GM12878 (cell line): ENCODE results near the gene RFX3. TPM values are rescaled to one million over a fixed set of nuclear protein-coding genes. Genes with fewer than 3 reads are reported as not detected.

Source experiments
- ATAC-seq: fragments of 200-7000 bp; cut with Tn5 transposase; 3 replicates; pipeline ENCODE4 v1.9.1; 2020; ENCODE audit warnings: mild to moderate bottlenecking, moderate library complexity
- BruUV-seq: library from RNA; stranded (reverse); fragments of 400-500 nt; replicated peaks from 2 replicates; lab custom pipeline; 2021; lab: Mats Ljungman, UMichigan
- CTCF ChIA-PET: fragments of 300-600 bp; sonication (Branson Sonifier 250); formaldehyde crosslinking; extraction: SDS; loops from one replicate; lab custom pipeline; 2021; ENCODE audit warnings: inconsistent platforms; lab: Yijun Ruan, JAX
- POLR2A ChIA-PET: fragments of 350-600 bp; formaldehyde crosslinking; extraction: SDS; loops from one replicate; lab custom pipeline; 2021; ENCODE audit warnings: inconsistent platforms; lab: Charles Lee
- RAD21 ChIA-PET: fragments of 300-600 bp; sonication (Branson Sonifier 250); formaldehyde crosslinking; loops from one replicate; lab custom pipeline; 2023; ENCODE audit warnings: antibody characterized with exemption; ENCODE audit not compliant: unreplicated experiment; lab: Charles Lee
- SMC1A ChIA-PET: fragments of 300-600 bp; sonication (Branson Sonifier 250); formaldehyde crosslinking; loops from one replicate; lab custom pipeline; 2023; ENCODE audit not compliant: unreplicated experiment, uncharacterized antibody; lab: Charles Lee
- DNase-seq: peaks from one replicate; pipeline ENCODE4 v3.0.0-alpha.2; 2011; ENCODE audit warnings: low read depth, low spot score
- FAIRE-seq: peaks from 3 replicates; lab custom pipeline; 2011; peaks lifted over from hg19 to GRCh38; lab: Jason Lieb, UNC
- H2AFZ ChIP-seq: 2 replicates; pipeline ENCODE4 v1.6.0; 2011; ENCODE audit warnings: low read depth, low read length, control low read depth; ENCODE audit not compliant: control insufficient read depth
- H3K27ac ChIP-seq: 2 replicates; pipeline ENCODE4 v1.5.1; 2011; ENCODE audit warnings: control low read depth; ENCODE audit not compliant: control insufficient read depth, insufficient read depth
- H3K27me3 ChIP-seq, 2 experiments: replicated peaks in 1 of 2; 2 replicates each; pipeline versions ENCODE4 v1.6.0 to v1.6.1; 2011; ENCODE audit warnings: low read length in 1 of 2; ENCODE audit not compliant: control insufficient read depth in 2 of 2, insufficient read depth in 2 of 2
- H3K36me3 ChIP-seq, 2 experiments: 2 replicates each; pipeline ENCODE4 v1.5.1; 2011; ENCODE audit warnings: low read length in 1 of 2; ENCODE audit not compliant: control insufficient read depth in 2 of 2, insufficient read depth in 2 of 2
- H3K4me1 ChIP-seq: 2 replicates; pipeline ENCODE4 v1.6.1; 2011; ENCODE audit warnings: mild to moderate bottlenecking, low read length, moderate library complexity, mixed read lengths; ENCODE audit not compliant: control insufficient read depth, insufficient read depth
- H3K4me2 ChIP-seq: 2 replicates; pipeline ENCODE4 v1.6.0; 2011; ENCODE audit warnings: control low read depth; ENCODE audit not compliant: control insufficient read depth, insufficient read depth
- H3K4me3 ChIP-seq: fragments of 200-600 bp; sonication (generic); 2 replicates; pipeline ENCODE4 v1.5.1; 2016
- H3K79me2 ChIP-seq: 2 replicates; pipeline ENCODE4 v1.6.0; 2011; ENCODE audit warnings: low read length; ENCODE audit not compliant: control insufficient read depth, insufficient read depth
- H3K9ac ChIP-seq: 2 replicates; pipeline ENCODE4 v1.8.0; 2011; ENCODE audit warnings: low read length, control low read depth, mixed read lengths; ENCODE audit not compliant: control insufficient read depth, insufficient read depth
- H3K9me3 ChIP-seq: replicated peaks from 3 replicates; pipeline ENCODE4 v1.5.1; 2011; ENCODE audit warnings: mild to moderate bottlenecking, low read length; ENCODE audit not compliant: control insufficient read depth, insufficient read depth
- H4K20me1 ChIP-seq: 2 replicates; pipeline ENCODE4 v1.6.0; 2011; ENCODE audit not compliant: control insufficient read depth, insufficient read depth
- EP300 ChIP-seq, 2 experiments: fragments of 150-350 bp in 1 of 2; IDR thresholded peaks; 2 replicates each; pipeline ENCODE4 v1.6.1; 2011 to 2012; ENCODE audit warnings: low read depth in 2 of 2, low read length in 2 of 2, borderline replicate concordance in 1 of 2, improper control_type of control experiment in 1 of 2, inconsistent platforms in 1 of 2; ENCODE audit not compliant: control insufficient read depth in 1 of 2
- FOS ChIP-seq: IDR thresholded peaks from 3 replicates; pipeline ENCODE4 v1.6.1; 2011; ENCODE audit warnings: borderline replicate concordance; ENCODE audit not compliant: insufficient read length; ENCODE audit errors: extremely low read depth
- FOXK2 ChIP-seq: fragments of 450-650 bp; IDR thresholded peaks from 2 replicates; pipeline ENCODE4 v1.6.1; 2017; ENCODE audit warnings: mild to moderate bottlenecking, moderate library complexity
- GATAD2B ChIP-seq: fragments of 450-650 bp; conservative IDR thresholded peaks from 2 replicates; pipeline ENCODE4 v1.6.1; 2017; ENCODE audit warnings: low read depth, mild to moderate bottlenecking, moderate library complexity
- NFXL1 ChIP-seq: fragments of 450-650 bp; IDR thresholded peaks from 2 replicates; pipeline ENCODE4 v1.6.1; 2017; ENCODE audit warnings: antibody characterized with exemption, mild to moderate bottlenecking, borderline replicate concordance
- PML ChIP-seq: IDR thresholded peaks from 2 replicates; pipeline ENCODE4 v1.6.1; 2012; ENCODE audit warnings: low read length, inconsistent platforms
- SPI1 ChIP-seq: IDR thresholded peaks from 2 replicates; pipeline ENCODE4 v1.6.1; 2011; ENCODE audit warnings: low read depth, mild to moderate bottlenecking, low read length, moderate library complexity, borderline replicate concordance; ENCODE audit not compliant: insufficient read depth
- TCF3 ChIP-seq: IDR thresholded peaks from 2 replicates; pipeline ENCODE4 v1.6.1; 2012; ENCODE audit warnings: low read depth, mild to moderate bottlenecking, low read length, borderline replicate concordance; ENCODE audit not compliant: insufficient read depth
- WGBS: methylation state at CpG from one replicate; pipeline ENCODE4 v1.1.6; 2016; ENCODE audit warnings: low lambda C conversion rate; ENCODE audit not compliant: insufficient replicate concordance, insufficient coverage; ENCODE audit errors: missing lambda C conversion rate; 5-methylcytosine and 5-hydroxymethylcytosine counted together
- in situ Hi-C: fragments of 300-500 bp; cut with MboI; formaldehyde crosslinking; loops from 9 replicates; pipeline ENCODE4 v1.14.3; 2018; ENCODE audit warnings: mixed read lengths
- intact Hi-C: fragments of 100-400 bp; cut with micrococcal nuclease; formaldehyde crosslinking; loops from one replicate; pipeline ENCODE4 v1.14.2; 2022; ENCODE audit not compliant: unreplicated experiment
- polyA plus RNA-seq, 11 experiments: library from polyadenylated mRNA; depleted of rRNA in 4 of 11; unstranded in 6 of 11; stranded (reverse) in 5 of 11; fragments of >200 nt; fragmentation: Nextera tagmentation in 4 of 11; fragmentation: Illumina TruSeq in 1 of 11; extraction: Ambion mirVana in 4 of 11; extraction: Trizol in 1 of 11; gene quantifications; 1 replicate in 1 of 11; 2 replicates in 10 of 11; pipeline versions ENCODE4 v1.2.1 to v1.2.3, GENCODE V29; 2011 to 2016; ENCODE audit warnings: inconsistent platforms in 2 of 11, missing spikeins in 2 of 11, low read depth in 1 of 11
- total RNA-seq, 4 experiments: library from RNA; depleted of rRNA in 3 of 4; stranded (reverse); fragments of >200 nt in 3 of 4; fragmentation: Illumina TruSeq in 1 of 4; extraction: Trizol in 1 of 4; gene quantifications; 2 replicates each; pipeline versions ENCODE4 v1.2.1 to v1.2.3, GENCODE V29; 2013 to 2021
- TF ChIP-seq, protein P1 (sequence below): IDR thresholded peaks from 2 replicates; pipeline ENCODE4 v1.6.1; 2011; ENCODE audit warnings: mild to moderate bottlenecking, low read depth, low read length, moderate library complexity; ENCODE audit not compliant: insufficient replicate concordance
- TF ChIP-seq, protein P2 (sequence below): IDR thresholded peaks from 2 replicates; pipeline ENCODE4 v1.6.1; 2011; ENCODE audit warnings: borderline replicate concordance, low read depth, mild to moderate bottlenecking, moderate library complexity, low read length; ENCODE audit not compliant: insufficient read depth, poor library complexity, severe bottlenecking
- TF ChIP-seq, protein P3 (sequence below): fragments of 450-650 bp; conservative IDR thresholded peaks from 2 replicates; pipeline ENCODE4 v1.6.1; 2017; ENCODE audit warnings: mild to moderate bottlenecking, moderate library complexity

The RFX3 gene
- total and polyA plus RNA-seq, 10 of the 15 experiments (the other 5 are each of a cell fraction or from before 2014, with no cell fraction given), result 1.2 to 26.4 (median 6.7) TPM

DNA sequence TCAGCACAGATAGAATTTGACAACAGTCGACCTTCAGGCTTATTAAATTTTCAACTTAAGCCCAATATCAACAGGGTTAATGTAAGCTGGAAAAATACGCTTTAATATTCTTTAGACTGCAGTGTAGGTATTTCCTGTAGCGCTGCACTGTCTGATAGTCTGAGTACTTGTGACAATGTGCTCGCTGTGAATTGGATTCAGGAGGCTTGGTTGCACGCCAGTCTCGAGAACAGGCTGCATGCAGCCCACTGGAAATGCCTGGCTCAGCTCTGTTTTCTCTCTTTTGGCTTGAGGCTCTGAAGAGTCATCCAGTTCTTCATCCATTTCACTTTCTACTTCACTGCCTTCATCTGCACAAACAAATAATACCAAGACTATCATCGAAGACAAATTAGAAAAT is 300.9 kb downstream of the RFX3 start:
- ChIA-PET POLR2A (no interaction called here), SMC1A (interaction anchor here (0.7 to 2.7 kb wide), 3 partner anchors 10 to 364 kb away, joined by 3 to 8 read pairs (median 4); no protein-coding TSS in a partner anchor), RAD21 (interaction anchor here (1.1 kb wide), 1 partner anchor 216 kb away, joined by 4 read pairs; no protein-coding TSS in a partner anchor), CTCF (interaction anchor here (1.0 to 1.5 kb wide), 2 partner anchors 13 to 16 kb away, joined by 3 to 6 read pairs; no protein-coding TSS in a partner anchor)
- ATAC-seq (no peak), FAIRE-seq (no peak), DNase-seq (no peak)
- intact Hi-C loops (no loop called here), in situ Hi-C loops (no loop called here)
- Histone ChIP-seq H3K4me3 (no peak overlapping the region), H4K20me1 (no peaks in the 10 kb centered on the region), H3K9me3 (no peaks in the 10 kb centered on the region), H3K79me2 (no peaks in the 10 kb centered on the region), H3K4me2 (no peak overlapping the region), H3K27me3 (no peaks in the 10 kb centered on the region), H3K4me1 (no peaks in the 10 kb centered on the region), H3K36me3 (no peaks in the 10 kb centered on the region; a peak in 1 of 4 replicates), H3K9ac (no peak overlapping the region), H3K27ac (no peak overlapping the region), H2AFZ (no peak overlapping the region)
- TF ChIP-seq PML, result no peak
- TF ChIP-seq FOXK2, result no peak
- TF ChIP-seq GATAD2B, result no peak
- 92% methylated on average over 7 of the region's 7 CpGs for WGBS
- no TSS peak for BruUV-seq

DNA sequence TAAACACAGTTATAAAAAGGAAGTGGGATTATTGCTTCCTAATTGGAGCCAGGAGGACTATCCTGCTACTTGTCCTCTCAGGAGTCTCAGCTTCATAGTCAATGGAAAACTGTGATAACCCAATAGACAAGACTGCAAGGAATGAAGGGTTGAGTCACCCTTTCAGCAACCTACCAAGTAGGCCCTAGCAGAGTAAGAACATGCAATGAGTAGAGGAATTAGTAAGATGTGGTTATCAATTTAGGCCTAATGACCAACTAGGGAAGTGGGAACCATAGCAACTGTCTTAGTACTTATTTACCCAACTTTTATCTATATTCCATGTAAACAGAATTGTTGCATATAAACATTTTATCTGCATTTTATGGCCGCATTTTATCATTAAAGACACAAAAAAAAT is 310.1 kb downstream of the RFX3 start:
- Histone ChIP-seq H3K9me3 (no peaks in the 10 kb centered on the region), H2AFZ (no peak overlapping the region), H3K27me3 (no peaks in the 10 kb centered on the region; a peak in 1 of 4 replicates), H3K4me3 (no peak overlapping the region), H3K4me2 (no peak overlapping the region), H3K36me3 (no peaks in the 10 kb centered on the region), H3K27ac (no peak overlapping the region), H3K9ac (no peak overlapping the region), H4K20me1 (no peaks in the 10 kb centered on the region), H3K79me2 (no peaks in the 10 kb centered on the region), H3K4me1 (no peaks in the 10 kb centered on the region)
- intact Hi-C loops, result no loop called here
- no peak for FAIRE-seq
- no peak for DNase-seq
- CTCF ChIA-PET, result interaction anchor here (1.1 to 1.4 kb wide), 3 partner anchors 25 to 358 kb away, joined by 3 to 4 read pairs (median 3); no protein-coding TSS in a partner anchor
- RAD21 ChIA-PET, result no interaction called here
- peak; percentile 40; the same call in 2 of the 3 replicates for ATAC-seq
- SMC1A ChIA-PET, result interaction anchor here (1.0 kb wide), 1 partner anchor 10 kb away, joined by 4 read pairs; no protein-coding TSS in a partner anchor
- no TSS peak for BruUV-seq
- POLR2A ChIA-PET, result no interaction called here
- 88% methylated on average over 1 of the region's 1 CpG for WGBS
- in situ Hi-C loops, result no loop called here
- no peak for TF ChIP-seq FOS
- TF ChIP-seq EP300 (IDR thresholded peaks at IDR 0.05; ENCODE audit: borderline replicate concordance in 1 of 2, control insufficient read depth in 1 of 2, low read depth in 2 of 2, low read length in 2 of 2), result no peak
- TF ChIP-seq SPI1, result no peak
- TF ChIP-seq GATAD2B, result no peak
- TF ChIP-seq NFXL1, result no peak
- TF ChIP-seq FOXK2, result no peak
- TF ChIP-seq, protein P1, sequence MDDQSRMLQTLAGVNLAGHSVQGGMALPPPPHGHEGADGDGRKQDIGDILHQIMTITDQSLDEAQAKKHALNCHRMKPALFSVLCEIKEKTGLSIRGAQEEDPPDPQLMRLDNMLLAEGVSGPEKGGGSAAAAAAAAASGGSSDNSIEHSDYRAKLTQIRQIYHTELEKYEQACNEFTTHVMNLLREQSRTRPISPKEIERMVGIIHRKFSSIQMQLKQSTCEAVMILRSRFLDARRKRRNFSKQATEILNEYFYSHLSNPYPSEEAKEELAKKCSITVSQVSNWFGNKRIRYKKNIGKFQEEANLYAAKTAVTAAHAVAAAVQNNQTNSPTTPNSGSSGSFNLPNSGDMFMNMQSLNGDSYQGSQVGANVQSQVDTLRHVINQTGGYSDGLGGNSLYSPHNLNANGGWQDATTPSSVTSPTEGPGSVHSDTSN, result no peak
- TF ChIP-seq, protein P2, sequence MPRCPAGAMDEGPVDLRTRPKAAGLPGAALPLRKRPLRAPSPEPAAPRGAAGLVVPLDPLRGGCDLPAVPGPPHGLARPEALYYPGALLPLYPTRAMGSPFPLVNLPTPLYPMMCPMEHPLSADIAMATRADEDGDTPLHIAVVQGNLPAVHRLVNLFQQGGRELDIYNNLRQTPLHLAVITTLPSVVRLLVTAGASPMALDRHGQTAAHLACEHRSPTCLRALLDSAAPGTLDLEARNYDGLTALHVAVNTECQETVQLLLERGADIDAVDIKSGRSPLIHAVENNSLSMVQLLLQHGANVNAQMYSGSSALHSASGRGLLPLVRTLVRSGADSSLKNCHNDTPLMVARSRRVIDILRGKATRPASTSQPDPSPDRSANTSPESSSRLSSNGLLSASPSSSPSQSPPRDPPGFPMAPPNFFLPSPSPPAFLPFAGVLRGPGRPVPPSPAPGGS, result no peak
- TF ChIP-seq, protein P3, sequence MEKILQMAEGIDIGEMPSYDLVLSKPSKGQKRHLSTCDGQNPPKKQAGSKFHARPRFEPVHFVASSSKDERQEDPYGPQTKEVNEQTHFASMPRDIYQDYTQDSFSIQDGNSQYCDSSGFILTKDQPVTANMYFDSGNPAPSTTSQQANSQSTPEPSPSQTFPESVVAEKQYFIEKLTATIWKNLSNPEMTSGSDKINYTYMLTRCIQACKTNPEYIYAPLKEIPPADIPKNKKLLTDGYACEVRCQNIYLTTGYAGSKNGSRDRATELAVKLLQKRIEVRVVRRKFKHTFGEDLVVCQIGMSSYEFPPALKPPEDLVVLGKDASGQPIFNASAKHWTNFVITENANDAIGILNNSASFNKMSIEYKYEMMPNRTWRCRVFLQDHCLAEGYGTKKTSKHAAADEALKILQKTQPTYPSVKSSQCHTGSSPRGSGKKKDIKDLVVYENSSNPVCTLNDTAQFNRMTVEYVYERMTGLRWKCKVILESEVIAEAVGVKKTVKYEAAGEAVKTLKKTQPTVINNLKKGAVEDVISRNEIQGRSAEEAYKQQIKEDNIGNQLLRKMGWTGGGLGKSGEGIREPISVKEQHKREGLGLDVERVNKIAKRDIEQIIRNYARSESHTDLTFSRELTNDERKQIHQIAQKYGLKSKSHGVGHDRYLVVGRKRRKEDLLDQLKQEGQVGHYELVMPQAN, result no peak
- no peak for TF ChIP-seq TCF3
